HFF-Myc (cell line): ENCODE measurements around the gene NDUFAF8.
A peak's percentile ranks its signal among the peaks of the same experiment; 100 is the strongest.

Experiments
- DNase-seq: peaks from one replicate; pipeline ENCODE4 v3.0.0-alpha.2; 2011; ENCODE audit warnings: low read depth; ENCODE audit errors: extremely low read depth
- H3K4me3 ChIP-seq: replicated peaks from 2 replicates; pipeline ENCODE4 v1.5.1; 2011; ENCODE audit warnings: low read depth, mild to moderate bottlenecking, control low read depth, low read length
- TF ChIP-seq, protein P1 (sequence below): IDR thresholded peaks from 2 replicates; pipeline ENCODE4 v1.5.1; 2012; ENCODE audit warnings: mild to moderate bottlenecking, low read depth, low read length, control low read depth; ENCODE audit errors: missing control alignments

NDUFAF8 gene

DNA sequence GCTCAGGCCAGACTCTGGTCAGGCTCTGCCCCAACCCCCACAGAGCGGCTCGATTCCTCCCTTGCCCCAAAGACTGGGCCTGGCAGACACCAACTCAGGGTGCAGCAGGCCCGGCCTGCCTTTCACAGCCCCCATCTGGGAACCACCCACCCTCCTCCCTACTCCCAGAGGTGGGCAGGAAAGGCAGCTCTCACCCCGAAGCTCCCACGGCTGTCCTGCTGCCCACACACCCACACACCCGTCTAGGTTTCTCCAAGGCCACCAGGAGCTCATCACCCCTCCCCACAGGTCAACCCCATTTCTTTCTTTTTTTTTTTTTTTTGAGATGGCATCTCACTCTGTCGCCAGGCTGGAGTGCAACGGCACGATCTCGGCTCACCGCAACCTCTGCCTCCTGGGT, 20.1 kb upstream of the NDUFAF8 start:
- TF ChIP-seq, protein P1, sequence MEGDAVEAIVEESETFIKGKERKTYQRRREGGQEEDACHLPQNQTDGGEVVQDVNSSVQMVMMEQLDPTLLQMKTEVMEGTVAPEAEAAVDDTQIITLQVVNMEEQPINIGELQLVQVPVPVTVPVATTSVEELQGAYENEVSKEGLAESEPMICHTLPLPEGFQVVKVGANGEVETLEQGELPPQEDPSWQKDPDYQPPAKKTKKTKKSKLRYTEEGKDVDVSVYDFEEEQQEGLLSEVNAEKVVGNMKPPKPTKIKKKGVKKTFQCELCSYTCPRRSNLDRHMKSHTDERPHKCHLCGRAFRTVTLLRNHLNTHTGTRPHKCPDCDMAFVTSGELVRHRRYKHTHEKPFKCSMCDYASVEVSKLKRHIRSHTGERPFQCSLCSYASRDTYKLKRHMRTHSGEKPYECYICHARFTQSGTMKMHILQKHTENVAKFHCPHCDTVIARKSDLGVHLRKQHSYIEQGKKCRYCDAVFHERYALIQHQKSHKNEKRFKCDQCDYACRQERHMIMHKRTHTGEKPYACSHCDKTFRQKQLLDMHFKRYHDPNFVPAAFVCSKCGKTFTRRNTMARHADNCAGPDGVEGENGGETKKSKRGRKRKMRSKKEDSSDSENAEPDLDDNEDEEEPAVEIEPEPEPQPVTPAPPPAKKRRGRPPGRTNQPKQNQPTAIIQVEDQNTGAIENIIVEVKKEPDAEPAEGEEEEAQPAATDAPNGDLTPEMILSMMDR, result no peak
- no peak for DNase-seq
- H3K4me3 ChIP-seq, result no peak overlapping the region

DNA sequence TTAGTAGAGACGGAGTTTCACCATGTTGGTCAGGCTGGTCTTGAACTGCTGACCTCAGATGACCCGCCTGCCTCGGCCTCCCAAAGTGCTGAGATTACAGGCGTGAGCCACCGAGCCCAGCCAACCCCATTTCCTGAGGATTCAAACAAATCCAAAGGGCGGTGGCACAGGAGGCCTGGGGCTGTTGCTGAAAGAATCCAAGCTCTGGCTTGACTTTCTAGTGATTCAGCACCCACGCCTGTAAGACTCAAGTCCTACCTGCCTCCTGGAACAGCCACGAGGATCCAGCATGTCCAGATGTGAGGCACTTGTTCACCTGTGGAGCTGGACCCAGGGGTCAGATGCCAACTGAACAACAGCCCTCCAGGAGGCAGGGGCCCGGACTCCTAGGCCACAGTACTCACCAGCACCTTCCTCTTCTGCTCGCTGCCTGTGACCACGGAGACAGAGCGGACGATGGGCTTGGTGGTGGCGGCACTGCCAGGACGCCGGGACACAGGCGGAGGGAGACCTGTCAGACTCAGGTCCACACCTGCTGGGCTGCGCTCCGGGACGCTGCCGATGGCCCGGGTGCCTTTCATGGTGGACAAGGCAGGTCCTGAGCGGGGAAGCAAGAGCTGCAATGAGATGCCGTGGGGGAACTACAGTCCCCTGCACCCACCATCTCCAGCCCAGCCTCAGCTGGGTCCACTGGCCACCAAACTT, 19.5 kb upstream of the NDUFAF8 start:
- DNase-seq, result no peak
- H3K4me3 ChIP-seq, result no peak overlapping the region
- TF ChIP-seq, protein P1, result no peak

DNA sequence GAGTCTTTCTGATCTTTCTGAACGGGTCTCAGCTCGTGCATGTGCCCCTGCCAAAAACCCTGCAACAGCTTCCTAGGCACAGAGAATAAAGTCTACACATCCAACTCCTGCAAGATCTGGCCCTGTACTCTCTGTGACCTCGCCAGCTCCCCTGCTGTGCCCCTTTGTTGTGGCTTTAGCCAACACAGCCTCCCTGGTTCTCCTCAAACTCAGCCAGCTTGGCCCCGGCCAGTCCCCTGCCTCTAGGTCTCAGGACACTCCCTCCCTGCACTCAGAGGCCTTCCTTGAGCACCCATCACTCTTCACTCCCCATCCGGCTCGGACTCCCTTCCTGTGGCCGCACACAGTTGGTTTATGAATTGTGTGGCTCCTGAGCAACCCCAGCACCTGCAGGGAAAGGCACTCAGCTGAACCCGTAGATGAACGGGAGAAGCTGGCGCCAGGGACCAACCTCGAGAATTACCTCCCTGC, 17.7 kb upstream of the NDUFAF8 start:
- DNase-seq, result no peak
- H3K4me3 ChIP-seq, result peak overlapping the region; percentile 78
- TF ChIP-seq, protein P1, result no peak

DNA sequence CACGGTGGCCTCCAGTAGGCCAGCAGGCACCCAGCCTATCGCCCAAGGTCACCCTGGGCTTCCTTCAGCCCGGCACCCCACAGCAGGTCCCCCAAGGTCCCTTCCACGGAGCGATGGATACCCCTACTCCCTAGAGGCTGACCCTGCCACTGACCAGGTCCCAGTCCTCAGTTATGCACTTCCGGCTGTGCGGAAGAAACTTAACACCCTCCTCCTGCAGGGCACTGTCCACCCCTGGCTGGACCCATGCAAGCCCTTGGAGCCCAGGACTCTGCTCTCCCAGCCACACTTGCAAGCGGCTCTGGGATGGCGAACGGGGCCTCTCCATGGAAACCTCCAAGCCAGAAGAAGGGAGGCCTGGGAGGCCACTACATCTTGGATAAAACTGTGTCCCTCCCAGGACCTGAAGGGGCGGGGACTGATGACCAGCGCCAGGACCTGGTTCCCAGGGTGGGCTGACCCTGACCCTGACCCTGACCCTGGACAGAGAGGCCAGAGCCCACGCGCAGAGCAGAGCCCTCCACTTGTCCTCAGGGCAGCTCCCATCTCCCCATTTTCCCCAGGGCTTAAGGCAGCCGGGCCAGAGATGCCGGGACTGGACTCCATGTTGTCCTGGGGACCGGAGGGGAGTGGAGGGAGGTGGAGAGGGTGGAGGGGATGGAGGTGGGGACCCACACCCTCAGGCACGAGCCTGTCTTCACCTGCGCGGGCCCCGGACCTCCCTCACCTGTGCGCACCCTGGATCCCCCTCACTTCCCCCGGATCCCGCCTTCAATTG, 17.1 kb upstream of the NDUFAF8 start:
- peak overlapping the region; percentile 78 for H3K4me3 ChIP-seq
- no peak for DNase-seq
- TF ChIP-seq, protein P1, result no peak

DNA sequence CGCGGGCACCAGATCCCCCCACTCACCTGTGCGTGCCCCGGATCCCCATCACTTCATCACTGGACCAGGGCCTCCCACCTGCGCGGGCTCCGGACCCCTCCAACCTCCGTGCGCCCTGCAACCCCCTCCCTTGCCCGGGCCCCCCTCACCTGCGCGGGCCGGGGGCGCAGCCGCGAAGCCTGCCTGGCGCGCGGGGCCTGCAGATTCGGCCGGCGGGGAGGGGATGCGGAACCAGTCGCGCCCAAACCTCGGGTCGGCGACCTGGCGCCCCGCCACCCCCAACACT, 16.6 kb upstream of the NDUFAF8 start:
- TF ChIP-seq, protein P1, result no peak
- DNase-seq, result no peak
- peak overlapping the region; percentile 78 for H3K4me3 ChIP-seq

DNA sequence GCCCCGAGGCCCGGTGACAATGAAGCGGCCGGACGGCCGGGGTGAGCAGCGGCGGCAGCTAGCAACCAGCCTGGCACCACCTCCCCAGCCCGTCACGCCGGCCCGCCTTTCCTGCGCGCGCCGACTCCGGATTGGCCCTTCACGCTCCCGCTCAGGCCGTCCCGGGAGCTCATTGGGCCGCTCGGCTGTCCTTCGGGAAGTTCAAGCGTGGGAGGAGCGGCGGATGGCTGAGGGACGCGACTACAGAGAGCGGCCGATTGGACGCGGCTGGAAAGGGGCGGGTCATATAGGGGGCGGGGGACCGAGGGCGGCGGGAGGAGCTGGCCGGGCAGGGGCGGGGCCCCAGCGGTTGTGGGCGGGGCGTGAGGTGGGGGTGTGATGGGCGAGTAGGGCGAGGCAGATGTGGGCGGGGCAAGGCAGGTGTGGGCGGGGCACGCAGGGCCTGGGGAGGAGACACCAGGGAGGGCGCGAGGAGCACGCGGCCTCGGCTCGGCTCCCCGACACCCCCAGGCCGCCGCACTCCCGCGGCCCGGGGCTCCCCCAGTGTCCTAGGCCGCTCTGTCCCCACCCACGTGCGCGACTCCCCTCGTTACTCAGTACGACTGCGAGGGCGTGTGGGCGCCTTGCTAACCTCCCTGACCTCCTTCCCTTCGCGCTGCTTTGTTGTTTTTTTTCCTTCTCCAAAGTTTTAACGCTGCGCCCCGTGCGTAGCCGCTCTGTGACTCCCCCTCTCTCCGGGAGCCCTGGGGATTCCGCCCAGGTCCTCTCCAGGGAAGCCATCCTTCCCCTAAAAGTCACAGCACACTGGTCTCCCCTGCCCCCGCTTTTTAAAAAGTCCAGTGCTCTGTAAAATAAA, 16.0 kb upstream of the NDUFAF8 start, which contains the start of gene CEP131:
Gene CEP131 (minus strand): TSS at position 60 of the 856 bp plus-strand sequence. CDS start 2,909 bp downstream, outside the sequence.
- peak within 1 kb of the TSS; percentile 78 for H3K4me3 ChIP-seq
- TF ChIP-seq, protein P1, result no peak
- peak; percentile 90 for DNase-seq
